Embryonic facial prominence (tissue), 1 donor: ENCODE data around the gene C14orf119.
"Not testable (repeated sequence)": the region's sequence is repeated elsewhere in the genome, so short reads cannot be mapped to it uniquely, and the experiment has no call there.

Experiments used
- DNase-seq: peaks from one replicate; pipeline ENCODE4 v3.0.0-alpha.2; 2016; ENCODE audit errors: extremely low spot score

Gene C14orf119

DNA sequence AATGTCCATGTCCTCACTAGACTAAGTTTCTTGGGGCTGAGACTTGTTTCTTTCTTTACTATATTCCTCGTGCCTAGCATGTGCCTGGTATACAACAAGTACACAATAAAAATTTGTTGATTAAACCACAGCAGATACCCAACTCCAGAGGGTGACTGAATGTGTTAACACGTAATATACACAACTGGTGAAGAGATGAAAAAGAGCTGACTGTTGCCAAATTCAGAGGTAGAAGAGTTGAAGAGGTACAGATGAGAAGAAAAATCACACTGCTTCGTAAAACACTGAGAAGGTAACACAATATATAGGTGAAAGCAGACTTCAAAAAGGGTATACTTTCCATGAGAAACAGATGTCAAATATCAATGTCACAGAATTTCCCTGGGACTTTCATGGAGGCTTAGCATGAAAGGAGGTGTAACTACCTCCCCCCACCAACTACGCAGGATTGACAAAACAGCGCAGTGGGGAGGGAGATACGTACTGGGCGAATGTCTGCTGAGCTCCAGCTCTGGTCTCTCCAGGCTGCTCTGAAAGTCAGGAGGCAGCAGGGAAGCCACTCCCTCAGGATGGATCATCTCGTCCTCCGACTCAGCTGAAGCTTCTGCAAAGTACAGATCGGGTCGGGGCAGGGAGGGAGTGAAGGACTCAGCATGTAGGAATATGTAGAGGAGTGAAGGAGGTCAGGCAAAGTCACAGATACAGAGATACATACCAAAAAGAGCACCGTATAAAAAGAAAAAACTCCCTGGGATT is 5.6 kb upstream of the C14orf119 start:
- DNase-seq: no peak

DNA sequence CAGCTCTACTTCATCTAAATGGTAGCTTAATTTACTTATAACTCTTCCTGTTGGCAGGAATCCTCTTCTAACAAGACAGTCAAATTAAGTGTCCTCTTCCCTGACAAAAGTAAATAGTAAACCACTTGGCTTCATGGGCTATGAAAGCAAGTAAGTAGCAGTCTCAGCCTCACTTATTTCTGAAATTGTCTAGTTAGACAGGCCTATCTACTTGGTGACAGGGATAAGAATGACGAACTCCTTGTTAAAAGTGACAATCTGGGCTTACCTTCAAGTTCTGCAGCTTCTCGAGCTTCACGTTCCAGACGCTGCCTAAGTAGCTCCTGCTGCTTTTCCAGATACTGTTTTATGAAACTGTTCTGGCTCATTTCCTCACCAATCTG is 5.1 kb upstream of the C14orf119 start:
- DNase-seq: no peak

DNA sequence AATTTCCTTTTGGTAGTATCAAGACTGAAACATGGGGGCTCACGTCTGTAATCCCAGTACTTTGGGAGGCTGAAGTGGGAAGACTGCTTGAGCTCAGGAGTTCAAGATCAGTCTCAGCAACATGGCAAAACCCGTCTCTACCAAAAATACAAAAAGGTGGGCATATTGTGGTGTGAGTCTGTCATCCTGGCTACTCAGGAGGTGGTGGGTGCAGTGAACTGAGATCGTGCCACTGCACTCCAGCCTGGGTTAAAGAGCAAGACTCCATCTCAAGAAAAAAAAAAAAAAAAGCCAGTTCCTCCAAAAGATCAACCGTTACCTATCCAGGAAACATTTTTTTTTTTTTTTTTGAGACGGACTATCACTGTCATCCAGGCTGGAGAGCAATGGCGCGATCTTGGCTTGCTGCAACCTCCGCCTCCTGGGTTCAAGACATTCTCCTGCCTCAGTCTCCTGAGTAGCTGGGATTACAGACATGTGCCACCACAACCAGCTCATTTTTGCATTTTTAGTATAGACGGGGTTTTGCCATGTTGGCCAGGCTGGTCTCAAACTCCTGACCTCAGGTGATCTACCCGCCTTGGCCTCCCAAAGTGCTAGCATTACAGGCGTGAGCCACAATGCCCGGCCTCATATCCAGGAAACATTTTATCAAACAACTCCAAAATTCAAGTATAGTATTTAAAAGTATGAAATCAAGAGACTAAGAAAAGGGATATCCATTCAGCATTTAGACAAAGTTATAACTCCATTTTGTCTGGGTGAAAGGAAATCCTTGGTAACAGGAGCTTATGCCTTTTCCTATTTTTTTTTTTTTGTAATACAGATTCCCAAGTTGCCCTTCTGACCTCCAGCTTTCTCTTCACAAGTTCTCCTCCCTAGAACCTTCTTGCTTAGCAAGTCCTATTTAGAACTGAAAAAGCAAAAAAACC is 3.7 kb upstream of the C14orf119 start:
- no peak for DNase-seq

DNA sequence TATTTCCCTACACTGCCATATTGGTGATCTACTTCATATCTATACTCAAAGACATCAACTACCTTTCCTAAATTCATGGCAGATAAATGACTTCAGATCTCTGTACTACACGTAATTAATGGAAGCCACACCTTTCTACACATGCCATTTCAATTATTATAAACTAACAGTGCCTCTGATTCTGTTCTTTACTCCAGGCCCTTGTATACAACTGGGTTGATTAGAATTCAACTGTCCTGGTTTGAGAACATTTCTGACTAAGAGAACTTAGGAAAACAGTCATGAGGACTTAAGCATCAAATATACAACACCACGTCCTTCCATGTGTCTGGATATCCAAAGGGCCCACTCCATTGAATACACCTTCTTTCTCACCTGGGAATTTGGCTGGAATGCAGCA is 2.2 kb upstream of the C14orf119 start:
- DNase-seq: no peak

DNA sequence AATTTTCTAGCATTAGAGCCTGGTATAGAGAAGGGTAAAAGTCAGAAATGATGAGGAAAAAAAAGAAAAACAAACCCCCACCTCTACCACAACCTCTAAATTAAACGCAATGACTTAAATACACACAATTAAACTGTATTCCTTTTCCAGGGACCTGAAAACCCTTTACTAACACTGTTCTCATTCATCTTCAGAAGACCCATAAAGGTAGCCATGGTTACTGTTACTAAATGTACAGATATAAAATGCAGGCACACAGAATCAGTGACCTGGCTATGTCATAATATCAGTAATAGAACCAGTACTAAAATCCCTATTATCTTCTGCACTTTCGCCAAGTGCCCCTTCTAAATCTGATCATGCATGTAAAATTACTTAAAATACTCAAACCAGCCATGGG is 1.8 kb upstream of the C14orf119 start:
- no peak for DNase-seq

DNA sequence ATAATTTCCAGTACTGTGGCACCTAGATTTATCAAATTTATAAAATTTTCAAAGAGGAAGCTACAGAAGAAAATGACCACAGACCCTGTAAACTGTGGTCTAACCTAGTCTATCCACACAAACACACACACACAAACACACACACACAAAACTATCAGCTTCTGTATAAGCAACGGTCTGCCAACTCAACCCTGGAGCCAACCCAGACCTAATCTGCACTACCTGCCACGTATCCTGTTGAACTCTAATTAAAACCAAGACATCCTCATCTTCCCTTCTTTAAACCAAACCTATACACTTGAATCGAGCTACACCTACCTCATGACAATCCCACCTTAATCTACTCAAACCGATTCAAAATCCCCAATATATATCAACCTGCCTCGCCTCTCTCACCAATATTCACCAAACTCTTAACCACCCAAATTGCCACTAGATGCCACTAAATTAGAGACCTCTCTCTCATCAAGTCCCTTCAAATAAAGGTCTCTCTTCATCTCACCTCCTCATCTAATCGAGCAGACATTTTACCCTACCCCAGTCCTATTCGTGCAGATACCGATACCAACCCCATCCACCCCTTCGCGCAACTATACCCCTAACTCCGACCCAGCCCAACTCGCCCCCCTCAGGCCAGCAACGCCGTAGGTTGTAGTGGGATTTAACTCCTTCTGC is 1.2 kb upstream of the C14orf119 start:
- no peak for DNase-seq

DNA sequence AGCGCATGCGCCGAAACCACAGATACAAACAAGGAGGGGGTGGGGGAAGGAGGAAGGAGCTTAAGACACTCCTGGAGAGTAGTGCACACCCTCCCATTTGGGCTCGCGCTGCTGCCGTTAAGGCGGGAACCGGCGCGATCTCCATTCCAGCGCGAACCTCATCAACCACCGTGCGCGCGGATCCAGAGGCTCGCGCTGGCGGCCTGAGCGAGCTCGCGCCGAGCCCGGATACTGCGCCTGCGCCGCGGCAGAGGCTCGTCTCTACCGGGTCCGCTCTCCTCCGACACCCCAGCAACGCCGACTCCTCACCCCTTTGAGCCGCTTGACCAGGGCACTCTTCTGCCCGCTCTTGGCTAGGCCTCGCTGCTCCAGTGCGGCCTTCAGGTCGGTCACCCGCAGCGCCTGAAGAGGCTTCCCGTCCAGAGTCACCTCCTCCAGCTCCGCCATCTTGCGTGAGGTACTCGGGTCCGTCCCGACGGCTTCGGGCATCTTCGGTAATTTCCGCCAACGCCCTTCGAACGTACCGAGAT is 574 bp upstream of the C14orf119 start, which contains the start of gene ACIN1:
TSS of gene ACIN1 (minus strand) at position 471 of the 530 bp plus-strand sequence. CDS start at position 447, 24 bp downstream.
- DNase-seq: peak; percentile 70

DNA sequence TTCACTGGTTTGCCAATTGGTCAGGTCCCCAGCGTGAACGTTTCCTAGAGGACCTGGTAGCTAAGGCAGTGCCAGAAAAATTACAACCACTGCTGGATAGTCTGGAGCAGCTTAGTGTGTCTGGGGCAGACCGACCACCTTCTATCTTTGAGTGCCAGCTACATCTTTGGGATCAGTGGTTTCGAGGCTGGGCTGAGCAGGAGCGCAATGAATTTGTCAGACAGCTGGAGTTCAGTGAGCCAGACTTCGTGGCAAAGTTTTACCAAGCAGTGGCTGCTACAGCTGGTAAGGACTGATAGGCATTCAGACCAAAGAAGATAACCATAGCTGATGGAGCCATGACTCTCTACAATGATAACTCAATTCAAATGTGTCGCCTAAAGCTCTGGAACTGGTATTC is 2.5 kb downstream of the C14orf119 start:
- DNase-seq: no peak

DNA sequence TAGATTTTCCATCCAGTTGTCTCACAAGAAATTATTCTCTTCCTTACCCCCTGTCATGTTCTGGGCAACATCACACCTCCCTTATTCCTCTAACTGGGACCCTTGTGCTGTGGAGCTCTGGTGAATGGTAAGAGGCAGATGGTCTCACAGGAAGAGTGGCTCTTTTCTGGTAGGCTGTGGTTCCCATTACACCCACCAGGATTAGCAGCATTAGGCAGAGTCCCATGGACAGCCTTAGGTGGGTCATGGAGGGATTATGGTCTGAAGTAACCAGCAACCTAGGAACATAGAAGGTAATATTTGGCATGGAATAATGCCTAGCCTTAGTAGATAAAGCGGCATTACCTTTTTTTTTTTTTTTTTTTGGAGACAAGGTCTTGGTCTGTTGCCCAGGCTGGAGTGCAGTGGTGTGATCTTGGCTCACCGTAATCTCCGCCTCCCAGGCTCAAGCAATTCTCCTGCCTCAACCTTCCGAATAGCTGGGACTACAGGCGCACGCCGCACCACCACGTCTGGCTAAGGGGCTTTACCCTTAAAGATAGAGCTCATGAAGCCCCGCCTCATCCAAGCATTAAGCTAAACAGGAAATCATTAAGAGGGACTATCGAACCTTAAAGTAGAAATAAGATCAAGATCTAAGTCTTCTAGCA is 4.0 kb downstream of the C14orf119 start:
- no peak for DNase-seq

DNA sequence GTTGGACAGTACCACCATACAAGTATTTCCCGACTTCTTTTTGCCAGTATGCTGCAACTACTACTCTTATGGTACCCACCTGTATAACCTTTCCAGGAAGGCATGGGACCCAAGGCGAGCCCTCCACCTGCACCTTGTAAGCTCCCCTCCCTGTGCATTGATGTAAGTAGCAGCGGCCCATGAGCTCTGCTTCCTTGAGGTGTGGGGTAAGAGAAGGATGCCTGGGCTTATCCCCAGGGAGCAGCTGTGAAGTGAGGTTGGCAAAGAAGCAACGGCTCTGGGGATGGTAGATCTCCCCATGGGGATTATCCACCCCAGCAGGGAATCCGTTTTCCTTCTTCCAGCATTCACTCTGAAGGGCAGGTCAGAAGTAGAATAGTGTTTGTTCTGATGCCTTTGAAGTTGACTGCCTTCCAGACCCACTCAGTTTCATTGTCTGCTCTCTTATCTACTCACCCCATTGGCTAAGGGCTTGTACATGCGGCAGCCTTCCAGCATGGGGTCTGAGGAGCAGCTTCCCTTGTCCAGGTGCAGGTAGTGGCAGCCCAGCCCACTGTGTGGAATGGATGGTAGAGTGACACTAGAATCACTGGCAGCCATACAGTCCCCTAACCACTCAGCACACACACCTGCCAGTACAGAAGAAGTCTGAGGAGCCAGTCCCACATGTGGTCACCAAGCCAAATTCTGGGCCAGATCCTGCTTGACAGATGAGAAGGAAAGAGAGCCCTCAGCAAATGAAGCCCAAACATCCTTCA is 6.1 kb downstream of the C14orf119 start:
- no peak for DNase-seq

DNA sequence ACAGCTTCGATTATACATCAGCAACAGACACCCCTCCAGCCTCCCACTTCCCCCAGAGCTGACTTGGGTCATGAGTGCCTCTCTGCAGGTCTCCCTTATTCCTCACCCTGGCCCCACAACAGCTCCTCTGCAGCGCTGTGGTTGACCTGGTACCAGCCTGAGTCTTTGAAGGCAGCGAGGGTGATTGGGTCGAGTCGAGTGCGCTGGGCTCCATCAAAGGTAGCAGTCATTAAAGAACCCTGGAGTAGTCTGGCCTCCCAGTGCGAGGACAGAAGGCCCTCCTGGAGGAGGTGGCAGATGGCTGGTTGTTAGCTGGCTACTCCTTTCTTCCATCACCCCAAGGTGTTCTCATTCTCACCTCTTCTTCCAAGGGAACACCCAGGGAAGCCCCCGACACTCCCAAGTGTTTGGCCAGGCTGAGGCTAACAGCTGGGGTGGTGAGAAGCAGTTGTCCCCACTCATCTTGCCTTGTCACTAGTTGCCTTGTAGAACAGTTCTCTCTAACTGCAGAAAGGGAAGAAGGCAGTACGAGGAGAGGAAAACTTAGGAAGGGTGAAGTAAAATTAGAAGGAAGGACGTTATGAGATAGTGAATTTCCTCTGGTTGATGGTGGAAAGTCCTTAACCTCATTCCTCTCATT is 6.8 kb downstream of the C14orf119 start:
- DNase-seq: no peak

DNA sequence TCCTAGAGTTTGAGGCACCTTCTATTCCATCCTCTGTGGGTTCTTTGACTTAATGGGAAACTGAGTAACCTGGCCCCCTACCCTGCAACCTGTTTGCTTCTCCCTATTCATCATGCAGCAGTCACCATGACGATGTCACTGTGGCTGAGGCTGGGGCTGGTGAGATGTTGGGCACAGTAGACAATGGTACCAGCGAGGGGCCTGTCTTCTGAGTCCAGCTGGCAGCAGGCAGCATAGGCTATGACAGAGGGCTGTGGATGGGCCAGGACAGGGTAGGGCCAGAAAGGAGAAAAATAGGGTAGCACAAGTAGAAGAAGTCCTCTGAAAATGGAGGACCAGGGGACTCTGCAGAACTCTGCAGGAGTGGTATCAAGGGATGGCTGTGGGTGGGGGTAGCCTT is 7.5 kb downstream of the C14orf119 start:
- DNase-seq: no peak

DNA sequence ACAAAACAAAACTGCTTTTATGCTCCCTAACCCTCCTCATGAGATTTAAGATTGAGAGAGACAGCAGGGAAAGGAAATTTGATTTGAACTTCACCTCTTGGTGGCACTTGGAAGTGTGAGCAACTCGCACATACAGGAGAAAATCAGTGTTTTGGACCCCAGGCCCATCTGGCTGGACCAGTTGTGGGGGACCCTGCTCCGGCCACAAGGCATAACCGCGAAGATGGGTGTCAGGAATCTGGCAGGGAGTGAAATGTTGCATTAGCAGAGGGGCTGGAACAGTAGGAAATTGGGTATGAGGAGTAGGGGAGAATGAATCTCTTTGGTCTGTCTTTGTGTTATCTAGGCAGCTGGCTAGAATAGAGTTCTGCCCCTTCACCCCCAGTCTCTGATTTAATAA is 8.3 kb downstream of the C14orf119 start:
- no peak for DNase-seq

DNA sequence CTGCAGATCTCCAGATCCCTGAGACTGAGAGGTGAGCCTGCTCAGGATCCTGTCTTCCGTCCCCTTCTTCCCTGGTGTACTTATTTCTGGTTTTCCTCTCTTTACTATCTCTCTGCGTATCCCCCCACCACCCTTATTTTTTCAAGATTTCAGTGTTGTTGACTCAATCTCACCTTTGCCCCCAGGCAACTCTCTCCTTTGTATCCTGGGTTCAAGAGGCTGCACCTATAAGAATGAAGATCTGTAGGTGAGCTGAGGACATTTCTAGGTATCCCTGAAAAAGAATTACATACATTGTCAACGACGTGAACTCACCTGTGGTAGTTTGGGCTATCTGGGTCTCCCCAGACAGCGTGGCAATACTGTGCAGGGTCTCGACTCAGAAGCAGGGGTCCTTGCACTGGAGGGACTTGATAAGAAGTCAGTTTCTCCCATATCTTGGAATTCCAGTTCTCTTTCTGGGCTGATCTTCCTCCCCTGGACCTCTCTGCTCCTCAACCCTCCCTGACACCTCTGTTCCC is 8.8 kb downstream of the C14orf119 start:
- no peak for DNase-seq

DNA sequence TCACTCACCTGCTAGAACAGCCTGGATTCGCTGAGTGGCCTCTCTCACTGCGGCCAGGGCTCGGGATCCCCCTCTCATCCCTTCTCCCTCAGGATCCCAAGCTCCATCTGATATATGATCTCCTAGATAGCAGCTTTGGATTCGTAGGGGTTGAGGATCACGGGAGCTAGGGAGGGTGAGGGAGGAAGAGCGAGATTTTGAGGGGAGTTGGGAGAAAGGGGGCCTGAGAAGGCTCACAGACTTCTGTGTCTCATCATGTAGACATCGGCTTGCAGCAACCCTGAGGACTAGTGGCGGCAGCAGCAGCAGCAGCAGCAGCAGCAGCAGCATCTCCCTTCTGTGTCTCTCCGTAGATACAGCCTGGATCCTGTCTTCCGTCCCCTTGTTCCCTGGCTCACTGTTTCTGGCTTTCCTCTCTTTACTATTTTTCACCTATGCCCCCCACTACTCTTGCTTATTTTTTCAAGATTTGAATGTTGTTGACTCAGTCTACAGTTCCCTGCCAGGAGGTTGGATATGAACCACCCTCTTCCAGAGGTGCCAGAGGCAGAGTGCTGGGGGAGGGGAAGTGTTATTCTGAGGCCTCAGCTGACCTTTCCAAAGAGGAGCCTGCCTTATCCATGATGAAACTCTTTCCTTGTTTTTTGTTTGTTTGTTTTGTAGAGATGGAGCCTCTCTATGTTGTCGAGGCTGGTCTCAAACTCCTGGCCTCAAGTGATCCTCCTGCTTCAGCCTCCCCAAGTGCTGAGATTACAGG is 9.5 kb downstream of the C14orf119 start, which contains the start of gene CIROP:
TSS of gene CIROP (minus strand) at position 399 of the 757 bp plus-strand sequence. CDS start at position 330, 69 bp downstream.
- no peak for DNase-seq

DNA sequence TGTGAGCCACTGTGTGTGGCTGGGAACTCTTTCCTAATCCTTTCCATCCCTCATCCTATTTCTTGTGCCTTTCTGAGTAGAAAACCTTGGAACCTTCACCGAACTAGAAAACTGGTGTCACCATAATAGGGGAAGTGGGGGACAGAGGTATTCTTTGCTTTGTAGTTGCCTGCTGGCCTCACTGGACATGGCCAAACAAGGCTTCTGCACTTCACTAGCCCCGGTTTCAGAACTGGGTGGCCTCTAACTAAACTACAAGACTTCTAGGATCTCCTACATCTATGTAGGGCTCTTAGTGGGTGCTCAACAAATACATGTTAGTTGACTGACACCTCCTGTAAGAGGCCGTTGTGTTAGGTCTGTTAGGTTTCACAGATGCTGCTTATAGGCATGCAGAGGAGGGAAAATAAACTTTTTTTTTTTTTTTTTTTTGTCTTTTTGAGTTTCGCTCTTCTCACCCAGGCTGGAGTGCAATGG is 10.1 kb downstream of the C14orf119 start:
- no peak for DNase-seq

DNA sequence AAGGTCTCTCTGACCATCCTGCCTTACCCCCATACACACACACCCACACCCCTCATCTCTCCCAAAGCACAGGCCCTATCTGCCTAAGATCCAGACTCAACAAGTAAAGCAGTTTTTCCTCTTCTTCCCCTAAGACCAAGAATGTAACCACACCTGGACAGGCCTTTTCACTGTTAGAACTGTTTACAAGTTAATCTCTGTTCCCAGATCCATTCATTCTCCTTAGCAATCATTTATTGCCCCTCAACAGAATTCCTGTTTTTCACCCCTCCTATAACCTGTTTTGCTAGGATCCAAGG is 11.4 kb downstream of the C14orf119 start:
- no peak for DNase-seq

DNA sequence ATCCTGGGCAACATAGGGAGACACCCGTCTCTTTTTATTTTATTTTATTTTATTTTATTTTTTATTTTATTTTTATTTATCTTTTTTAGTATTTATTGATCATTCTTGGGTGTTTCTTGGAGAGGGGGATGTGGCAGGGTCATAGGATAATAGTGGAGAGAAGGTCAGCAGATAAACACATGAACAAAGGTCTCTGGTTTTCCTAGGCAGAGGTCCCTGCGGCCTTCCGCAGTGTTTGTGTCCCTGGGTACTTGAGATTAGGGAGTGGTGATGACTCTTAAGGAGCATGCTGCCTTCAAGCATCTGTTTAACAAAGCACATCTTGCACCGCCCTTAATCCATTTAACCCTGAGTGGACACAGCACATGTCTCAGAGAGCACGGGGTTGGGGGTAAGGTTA is 12.3 kb downstream of the C14orf119 start:
- DNase-seq: not testable (repeated sequence)

DNA sequence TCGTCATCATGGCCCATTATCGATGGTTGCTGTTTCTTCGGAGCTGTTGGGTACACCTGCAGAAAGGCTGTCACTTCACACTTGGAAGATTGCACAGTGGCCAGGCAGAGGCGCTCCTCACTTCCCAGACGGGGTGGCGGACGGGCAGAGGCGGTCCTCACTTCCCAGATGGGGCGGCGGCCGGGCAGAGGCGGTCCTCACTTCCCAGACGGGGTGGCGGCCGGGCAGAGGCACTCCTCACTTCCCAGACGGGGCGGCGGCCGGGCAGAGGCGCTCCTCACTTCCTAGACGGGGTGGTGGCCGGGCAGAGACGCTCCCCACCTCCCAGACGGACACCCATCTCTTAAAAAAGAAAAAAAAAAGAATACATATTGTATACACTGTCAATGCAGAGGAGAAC is 12.9 kb downstream of the C14orf119 start:
- DNase-seq: not testable (repeated sequence)
